K562 (cell line): Measurements from ENCODE around the gene ANO8.

Experiments used
- CREB1 ChIP-seq, 2 experiments: sonication (generic) in 1 of 2; formaldehyde crosslinking in 1 of 2; IDR thresholded peaks; 2 replicates each; pipeline versions ENCODE4 v1.6.1 to v1.8.0; 2012 to 2022; ENCODE audit warnings: inconsistent platforms in 1 of 2, mild to moderate bottlenecking in 1 of 2, missing genetic modification reagents in 1 of 2, moderate library complexity in 1 of 2
- KAT7 ChIP-seq: sonication (generic); formaldehyde crosslinking; IDR thresholded peaks from 2 replicates; pipeline ENCODE4 v1.8.0; 2022; ENCODE audit warnings: missing genetic modification reagents, mild to moderate bottlenecking, borderline replicate concordance
- KHSRP ChIP-seq: fragments of 450-650 bp; IDR thresholded peaks from 2 replicates; pipeline ENCODE4 v1.6.1; 2017
- NR2C2 ChIP-seq, 2 experiments: fragments of 200-800 bp in 1 of 2; sonication (Bioruptor generic) in 1 of 2; sonication (generic) in 1 of 2; formaldehyde crosslinking in 1 of 2; IDR thresholded peaks; 2 replicates each; pipeline versions ENCODE4 v1.6.1 to v1.8.0; 2016 to 2022; ENCODE audit warnings: mild to moderate bottlenecking in 1 of 2, missing compliant biosample characterization in 1 of 2, missing genetic modification characterization in 1 of 2, missing genetic modification reagents in 1 of 2
- POLR2A ChIP-seq: fragments of 450-650 bp; conservative IDR thresholded peaks from 2 replicates; pipeline ENCODE4 v1.6.1; 2016
- TF ChIP-seq, protein P1 (sequence below), 3 experiments: IDR thresholded peaks in 2 of 3; conservative IDR thresholded peaks in 1 of 3; 2 replicates each; pipeline ENCODE4 v1.5.1; 2011 to 2012; ENCODE audit warnings: low read length in 3 of 3, mild to moderate bottlenecking in 3 of 3, control low read depth in 2 of 3, improper control_type of control experiment in 1 of 3, inconsistent platforms in 1 of 3, low read depth in 1 of 3, mixed read lengths in 1 of 3, moderate library complexity in 1 of 3; ENCODE audit not compliant: insufficient read depth in 2 of 3

DNA sequence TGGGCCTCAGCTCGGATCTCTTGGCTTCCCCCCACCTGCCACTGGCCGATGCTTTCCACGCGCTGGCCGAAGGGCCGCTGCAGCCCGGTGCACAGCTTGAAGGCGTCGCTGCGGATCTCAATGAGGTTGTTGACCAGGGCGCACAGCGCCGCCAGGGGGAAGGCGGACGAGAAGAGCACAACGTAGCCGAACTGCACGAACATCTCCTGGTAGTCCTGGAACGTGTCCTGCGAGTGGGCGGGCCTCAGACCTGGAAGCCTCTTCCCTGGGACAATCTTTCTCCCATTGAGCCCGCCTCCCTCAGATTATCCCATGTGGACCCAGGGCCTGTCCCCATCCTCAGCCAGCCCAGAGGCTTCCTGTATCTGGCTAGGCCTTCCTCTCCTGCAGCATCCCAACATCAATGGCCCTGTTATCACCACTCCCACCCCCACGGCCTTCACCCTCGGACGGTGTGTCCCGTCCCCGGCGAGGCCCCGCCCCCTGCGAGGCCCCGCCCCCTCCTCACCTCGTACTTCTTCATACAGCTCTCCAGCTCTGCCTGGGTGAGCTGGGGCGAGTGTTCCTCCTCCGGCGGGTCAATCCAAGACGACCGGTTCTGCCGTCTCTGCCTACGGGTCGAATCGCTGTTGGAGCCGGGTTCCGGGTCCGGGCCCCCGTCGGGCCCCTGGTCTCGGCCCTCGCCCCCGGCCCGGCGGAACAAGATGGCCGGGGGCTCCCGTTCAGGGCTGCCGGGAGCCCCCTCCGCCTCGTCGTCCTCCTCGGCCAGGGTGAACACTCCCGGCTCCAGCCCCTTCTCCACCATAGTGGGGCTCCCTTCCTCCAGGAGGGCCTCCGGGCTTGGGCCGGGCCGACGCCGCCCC is 6.8 kb downstream of the ANO8 start:
- TF ChIP-seq KAT7 = no peak
- TF ChIP-seq POLR2A = peak; percentile 43; the same call in 1 of the 2 replicates
- no peak for TF ChIP-seq NR2C2 (CRISPR knock-in tag; IDR thresholded peaks at IDR 0.05)
- TF ChIP-seq NR2C2 (tag; IDR thresholded peaks at IDR 0.05) = no peak
- TF ChIP-seq, protein P1, sequence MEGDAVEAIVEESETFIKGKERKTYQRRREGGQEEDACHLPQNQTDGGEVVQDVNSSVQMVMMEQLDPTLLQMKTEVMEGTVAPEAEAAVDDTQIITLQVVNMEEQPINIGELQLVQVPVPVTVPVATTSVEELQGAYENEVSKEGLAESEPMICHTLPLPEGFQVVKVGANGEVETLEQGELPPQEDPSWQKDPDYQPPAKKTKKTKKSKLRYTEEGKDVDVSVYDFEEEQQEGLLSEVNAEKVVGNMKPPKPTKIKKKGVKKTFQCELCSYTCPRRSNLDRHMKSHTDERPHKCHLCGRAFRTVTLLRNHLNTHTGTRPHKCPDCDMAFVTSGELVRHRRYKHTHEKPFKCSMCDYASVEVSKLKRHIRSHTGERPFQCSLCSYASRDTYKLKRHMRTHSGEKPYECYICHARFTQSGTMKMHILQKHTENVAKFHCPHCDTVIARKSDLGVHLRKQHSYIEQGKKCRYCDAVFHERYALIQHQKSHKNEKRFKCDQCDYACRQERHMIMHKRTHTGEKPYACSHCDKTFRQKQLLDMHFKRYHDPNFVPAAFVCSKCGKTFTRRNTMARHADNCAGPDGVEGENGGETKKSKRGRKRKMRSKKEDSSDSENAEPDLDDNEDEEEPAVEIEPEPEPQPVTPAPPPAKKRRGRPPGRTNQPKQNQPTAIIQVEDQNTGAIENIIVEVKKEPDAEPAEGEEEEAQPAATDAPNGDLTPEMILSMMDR (IDR thresholded peaks at IDR 0.05 in 2 of 3, conservative IDR thresholded peaks at IDR 0.05 in 1 of 3; ENCODE audit: insufficient read depth in 2 of 3, low read depth in 1 of 3, low read length in 3 of 3) = peak in 1 of 3 experiments; percentile 31; a peak in 1 of 6 replicates
- TF ChIP-seq CREB1 (IDR thresholded peaks at IDR 0.05) = no peak
- no peak for TF ChIP-seq CREB1 (CRISPR knock-in tag; IDR thresholded peaks at IDR 0.05)
- TF ChIP-seq KHSRP = no peak
